ENCODE measurements around the gene DNPEP.
A peak's percentile ranks its signal among the peaks of the same experiment; 100 is the strongest.
"Not testable (repeated sequence)": the region's sequence is repeated elsewhere in the genome, so short reads cannot be mapped to it uniquely, and the experiment has no call there.

DNPEP gene

DNA sequence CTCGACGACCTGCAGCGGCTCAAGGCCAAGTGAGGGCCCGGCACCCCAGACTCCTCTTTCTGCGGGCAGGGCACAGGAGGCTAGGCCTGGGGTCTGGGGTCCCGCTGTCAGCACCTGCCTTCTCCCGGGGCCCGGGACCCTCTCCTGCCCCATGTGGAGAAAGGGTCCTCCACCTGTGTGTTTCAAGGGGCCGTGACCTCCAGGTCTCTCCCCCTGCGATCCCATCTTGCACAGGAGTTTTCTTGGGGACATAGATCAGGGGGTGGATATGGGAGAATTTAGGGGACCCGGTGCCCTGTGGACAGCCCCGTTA is 31.3 kb upstream of the DNPEP start:
- no peak for DNase-seq

DNA sequence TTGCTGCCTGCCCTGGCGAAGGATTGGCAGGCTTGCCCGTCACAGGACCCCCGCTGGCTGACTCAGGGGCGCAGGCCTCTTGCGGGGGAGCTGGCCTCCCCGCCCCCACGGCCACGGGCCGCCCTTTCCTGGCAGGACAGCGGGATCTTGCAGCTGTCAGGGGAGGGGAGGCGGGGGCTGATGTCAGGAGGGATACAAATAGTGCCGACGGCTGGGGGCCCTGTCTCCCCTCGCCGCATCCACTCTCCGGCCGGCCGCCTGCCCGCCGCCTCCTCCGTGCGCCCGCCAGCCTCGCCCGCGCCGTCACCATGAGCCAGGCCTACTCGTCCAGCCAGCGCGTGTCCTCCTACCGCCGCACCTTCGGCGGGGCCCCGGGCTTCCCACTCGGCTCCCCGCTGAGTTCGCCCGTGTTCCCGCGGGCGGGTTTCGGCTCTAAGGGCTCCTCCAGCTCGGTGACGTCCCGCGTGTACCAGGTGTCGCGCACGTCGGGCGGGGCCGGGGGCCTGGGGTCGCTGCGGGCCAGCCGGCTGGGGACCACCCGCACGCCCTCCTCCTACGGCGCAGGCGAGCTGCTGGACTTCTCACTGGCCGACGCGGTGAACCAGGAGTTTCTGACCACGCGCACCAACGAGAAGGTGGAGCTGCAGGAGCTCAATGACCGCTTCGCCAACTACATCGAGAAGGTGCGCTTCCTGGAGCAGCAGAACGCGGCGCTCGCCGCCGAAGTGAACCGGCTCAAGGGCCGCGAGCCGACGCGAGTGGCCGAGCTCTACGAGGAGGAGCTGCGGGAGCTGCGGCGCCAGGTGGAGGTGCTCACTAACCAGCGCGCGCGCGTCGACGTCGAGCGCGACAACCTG is 30.7 kb upstream of the DNPEP start, which contains the start of gene DES:
DES (plus strand) TSS at position 223 of the 857 bp plus-strand sequence; CDS start at position 309, 86 bp downstream.
- no peak for DNase-seq

DNA sequence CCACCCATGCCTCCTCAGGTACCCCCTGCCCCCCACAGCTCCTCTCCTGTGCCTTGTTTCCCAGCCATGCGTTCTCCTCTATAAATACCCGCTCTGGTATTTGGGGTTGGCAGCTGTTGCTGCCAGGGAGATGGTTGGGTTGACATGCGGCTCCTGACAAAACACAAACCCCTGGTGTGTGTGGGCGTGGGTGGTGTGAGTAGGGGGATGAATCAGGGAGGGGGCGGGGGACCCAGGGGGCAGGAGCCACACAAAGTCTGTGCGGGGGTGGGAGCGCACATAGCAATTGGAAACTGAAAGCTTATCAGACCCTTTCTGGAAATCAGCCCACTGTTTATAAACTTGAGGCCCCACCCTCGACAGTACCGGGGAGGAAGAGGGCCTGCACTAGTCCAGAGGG is 29.7 kb upstream of the DNPEP start:
- DNase-seq: no peak

DNA sequence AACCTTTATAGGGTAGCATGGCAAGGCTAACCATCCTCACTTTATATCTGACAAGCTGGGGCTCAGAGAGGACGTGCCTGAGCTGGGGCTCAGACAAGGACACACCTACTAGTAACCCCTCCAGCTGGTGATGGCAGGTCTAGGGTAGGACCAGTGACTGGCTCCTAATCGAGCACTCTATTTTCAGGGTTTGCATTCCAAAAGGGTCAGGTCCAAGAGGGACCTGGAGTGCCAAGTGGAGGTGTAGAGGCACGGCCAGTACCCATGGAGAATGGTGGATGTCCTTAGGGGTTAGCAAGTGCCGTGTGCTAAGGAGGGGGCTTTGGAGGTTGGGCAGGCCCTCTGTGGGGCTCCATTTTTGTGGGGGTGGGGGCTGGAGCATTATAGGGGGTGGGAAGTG is 29.2 kb upstream of the DNPEP start:
- no peak for DNase-seq

DNA sequence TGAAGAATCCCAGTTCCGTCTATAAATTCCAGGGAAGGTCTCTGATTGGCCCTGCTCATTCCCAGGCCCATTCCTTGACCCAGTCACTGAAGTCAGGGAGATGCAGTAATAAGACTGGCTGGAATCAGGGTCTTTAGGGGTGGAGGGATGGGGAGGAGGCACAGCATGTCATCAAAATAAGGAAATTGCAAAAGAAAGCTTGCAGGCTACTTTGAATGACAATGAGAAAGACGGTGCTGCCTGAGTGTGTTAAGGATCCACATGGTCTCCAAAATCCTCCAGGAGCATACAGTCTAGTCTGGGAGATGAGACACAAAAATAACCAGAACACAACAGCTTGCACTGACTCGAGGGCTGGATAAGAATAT is 28.5 kb upstream of the DNPEP start:
- DNase-seq: no peak

DNA sequence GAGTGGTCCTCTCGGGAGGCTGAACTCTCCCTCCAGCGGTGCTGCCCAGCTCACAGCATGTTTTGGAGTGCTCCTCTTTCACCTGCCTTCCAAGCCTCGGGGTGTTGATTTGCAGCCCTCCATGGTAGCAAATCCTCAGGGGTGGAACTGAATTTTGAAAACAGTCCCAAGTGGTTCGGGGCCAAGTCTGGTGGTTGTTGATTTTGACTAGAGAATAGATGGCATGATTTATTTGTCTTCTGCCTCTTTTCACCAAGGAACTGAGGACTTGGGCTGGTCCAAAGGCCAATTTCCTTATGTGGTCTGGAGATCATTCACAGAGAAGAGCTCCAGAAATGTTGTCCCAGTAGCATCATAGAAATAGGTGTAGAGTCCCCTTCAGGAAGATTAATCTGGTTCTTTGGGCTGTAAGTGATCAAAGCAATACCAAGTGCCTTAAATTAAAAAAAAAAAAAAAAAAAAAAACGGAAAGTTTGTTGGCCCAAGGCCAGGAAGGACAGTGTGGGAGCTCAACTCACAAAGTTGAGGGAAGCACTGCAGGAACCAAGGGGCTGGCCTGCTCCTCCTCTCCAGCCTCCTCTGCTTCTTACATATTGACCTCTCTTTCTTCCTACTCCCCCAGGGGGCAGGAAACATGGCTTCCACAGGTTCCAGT is 28.0 kb upstream of the DNPEP start:
- DNase-seq: no peak

DNA sequence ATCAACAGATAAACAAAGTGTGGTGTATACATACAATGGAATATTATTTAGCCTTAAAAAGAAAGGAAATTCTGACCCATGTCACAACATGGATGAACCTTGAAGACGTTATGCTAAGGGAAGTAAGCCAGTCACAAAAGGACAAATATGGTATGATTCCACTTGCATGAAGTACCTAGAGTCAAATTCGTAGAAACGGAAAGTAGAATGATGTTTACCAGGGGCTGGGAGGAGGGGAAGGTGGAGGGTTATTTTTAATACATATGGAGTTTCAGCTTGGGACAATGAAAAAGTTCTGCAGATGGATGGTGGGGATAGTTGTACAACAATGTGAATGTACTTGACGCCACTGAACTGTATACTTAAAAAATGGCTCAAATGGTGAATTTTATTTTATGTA is 27.1 kb upstream of the DNPEP start:
- no peak for DNase-seq

DNA sequence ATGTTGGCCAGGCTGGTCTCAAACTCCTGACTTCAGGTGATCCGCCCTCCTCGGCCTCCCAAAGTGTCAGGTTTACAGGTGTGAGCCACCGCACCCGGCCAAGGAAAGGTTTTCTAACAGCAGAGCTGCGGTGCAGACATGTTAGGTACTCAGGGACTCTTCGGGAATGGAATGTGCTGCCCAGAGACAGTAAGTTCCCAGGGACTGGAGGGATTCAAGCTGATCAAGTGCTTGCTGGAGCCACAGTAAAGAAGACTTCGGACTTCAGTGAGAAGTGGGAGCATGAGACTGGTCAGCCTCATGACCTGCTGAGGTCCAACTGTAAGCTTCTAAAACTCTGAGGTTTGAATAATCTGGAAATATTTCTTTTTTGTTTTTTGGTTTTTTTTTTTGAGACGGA is 22.7 kb upstream of the DNPEP start:
- DNase-seq: no peak

DNA sequence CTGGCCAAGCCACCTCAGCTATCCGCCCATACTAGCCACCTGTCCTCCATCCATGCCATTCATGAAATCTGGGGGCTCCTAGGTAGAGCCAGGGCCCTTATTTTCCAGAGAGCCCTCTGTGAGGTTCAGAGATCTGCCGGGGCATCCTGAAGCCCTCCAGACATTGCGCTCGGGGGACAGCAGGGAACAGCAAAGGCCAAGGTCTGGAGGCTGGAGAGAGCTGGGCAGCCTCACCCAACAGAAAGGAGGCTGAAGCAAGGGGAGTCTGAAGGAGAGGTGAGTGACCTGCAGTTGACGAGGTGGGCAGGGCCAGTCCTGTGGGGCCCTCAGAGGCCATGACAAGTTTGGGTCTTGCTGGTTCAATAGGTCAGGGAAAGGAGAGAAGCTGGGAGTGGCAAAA is 21.9 kb upstream of the DNPEP start:
- no peak for DNase-seq

DNA sequence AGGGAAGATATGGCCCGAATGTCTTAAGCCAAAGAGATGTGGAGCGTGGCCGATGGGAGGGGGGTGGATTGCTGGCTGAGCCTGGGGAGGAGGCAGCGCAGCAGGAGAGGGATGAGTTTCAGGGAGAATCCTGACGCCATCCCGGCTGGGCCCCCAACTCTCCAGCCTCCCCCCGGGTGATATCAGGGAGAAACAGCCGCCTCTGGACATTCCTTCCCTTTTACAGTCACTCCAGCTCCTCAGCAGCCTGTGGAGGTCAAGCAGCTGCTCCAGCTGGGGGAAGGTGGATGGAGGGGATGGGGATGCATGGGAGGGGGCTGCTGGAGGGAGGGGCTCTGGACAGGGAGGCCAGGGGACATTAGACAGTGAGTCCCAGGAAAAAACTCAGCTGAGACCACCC is 20.9 kb upstream of the DNPEP start:
- no peak for DNase-seq

DNA sequence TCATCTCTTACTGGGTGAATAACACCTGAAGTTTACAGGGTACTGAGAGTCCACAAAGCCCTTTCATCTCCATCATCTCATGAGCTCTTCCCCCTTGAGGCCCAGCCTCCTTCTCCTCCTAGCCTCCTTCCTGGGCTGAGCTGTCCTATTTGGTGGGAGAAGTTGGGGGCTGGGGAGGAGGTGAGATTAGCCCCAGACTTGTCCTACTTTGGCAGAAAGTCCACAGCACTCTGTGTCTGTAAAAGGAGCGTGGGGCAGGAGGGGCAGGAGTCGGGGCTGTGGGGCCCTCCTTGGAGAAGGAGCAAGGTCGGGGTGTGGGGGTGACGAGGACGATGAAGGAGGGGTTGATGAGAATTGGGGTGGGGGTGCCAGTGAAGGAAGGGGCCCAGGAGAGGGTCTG is 20.5 kb upstream of the DNPEP start:
- no peak for DNase-seq

DNA sequence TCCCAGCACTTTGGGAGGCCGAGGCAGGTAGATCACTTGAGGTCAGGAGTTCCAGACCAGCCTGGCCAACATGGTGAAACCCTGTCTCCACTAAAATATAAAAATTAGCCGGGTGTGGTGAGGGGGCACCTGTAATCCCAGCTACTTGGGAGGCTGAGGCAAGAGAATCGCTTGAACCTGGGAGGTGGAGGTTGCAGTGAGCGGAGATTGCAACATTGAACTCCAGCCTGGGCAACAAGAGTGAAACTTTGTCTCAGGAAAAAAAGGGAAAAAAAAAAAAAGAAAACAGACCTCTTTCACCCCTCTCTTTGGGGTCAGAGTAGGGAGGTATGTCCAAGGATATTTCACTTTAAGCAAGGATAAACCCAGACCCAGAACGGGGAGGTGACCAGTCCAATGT is 19.6 kb upstream of the DNPEP start:
- not testable (repeated sequence) for DNase-seq

DNA sequence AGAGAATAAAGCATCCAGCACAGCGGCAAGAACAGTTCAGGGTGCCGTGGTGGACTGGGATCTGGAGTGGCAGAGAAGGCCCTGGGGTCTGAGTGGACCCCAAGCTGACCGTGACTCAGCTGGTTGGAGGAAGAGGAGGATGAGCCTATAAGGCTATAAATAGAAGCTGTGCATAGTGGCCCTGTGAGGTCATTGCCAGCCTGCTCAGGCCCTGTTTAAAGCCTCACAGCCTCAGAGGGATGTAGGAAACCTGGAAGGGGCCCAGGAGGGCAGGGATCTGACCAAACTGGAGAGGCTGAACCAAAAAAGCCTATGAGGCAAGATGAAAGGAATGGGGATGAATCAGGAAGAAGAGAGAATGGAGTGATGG is 19.1 kb upstream of the DNPEP start:
- no peak for DNase-seq

DNA sequence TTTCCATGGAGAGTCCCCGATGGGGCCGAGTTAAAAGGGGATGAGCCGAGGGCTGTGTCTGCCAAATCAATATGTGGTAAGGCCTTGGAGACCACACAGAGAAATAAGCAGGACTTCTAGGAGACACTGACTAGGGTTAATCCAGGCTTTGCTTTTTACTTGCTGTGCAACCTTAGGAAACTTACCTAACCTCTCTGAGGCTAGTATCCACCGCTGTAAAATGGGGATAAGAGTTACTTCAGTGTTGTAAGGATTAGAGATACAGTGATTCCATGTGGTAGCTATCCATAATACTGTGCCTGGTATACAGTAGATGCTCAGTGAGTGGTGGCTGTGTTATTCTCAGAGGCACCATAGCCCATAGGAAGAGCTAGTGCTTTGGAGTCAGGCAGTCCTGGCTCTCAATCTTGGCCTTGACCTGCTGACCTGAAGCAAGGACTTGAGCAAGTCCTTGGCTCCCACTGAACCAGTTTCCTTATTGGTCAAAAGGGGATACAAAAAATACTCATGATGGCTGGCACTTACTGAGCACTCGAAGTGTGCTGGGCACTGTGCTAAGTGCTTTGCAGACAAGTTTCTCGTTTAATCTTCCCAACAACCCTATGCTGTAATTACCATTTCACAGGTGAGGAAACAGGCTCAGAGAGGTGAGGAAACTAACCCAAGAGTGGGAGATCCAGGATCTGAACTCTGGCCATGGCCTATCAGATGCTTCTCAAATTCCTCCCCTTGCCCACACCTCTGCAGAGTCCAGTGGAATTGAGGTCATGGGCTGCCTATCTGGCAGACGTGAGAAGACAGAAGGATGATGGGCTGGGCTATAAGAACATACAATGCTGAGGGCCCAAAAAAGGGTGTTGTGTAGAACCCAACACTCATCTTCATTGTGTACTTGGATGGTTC is 18.5 kb upstream of the DNPEP start:
- no peak for DNase-seq

DNA sequence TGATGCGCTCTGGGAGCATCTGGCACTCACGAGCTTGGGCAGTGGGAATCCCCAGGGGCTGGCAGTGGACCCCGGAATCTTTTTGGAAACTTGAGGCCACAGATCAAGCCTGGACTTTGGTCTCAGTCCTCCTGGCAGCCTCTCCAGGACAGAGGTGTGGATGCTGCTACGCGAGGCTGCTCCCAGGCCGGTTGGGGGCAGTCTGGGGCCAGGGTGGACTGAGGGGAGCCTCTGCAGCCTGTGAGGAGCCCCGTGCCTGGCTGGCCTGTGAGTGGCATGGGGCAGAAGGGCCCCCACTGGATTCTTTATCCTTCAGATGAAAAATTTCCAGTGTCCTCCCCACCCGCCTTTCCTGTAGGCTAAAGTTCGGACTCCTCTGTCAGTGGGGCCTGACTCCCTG is 17.7 kb upstream of the DNPEP start:
- no peak for DNase-seq

DNA sequence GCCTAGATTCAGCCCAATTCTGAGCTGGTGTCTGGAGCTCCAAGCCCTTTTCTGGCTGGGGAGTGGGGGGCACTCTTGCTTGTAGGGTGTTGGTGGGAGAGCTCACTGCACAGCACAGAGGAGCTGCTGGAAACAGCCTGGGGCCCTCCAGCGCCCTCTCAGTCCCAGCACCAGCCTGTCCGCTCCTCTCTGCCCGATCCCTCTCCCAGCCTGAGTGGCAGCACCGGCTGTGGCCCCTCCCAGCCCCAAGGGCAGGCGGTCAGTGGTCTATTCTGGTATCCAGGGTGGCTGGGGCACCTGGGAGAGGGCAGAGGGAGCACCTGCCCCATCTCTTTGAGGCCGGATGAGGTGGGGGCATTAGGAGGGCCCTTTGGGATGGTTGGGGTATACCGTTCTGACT is 17.2 kb upstream of the DNPEP start:
- no peak for DNase-seq

DNA sequence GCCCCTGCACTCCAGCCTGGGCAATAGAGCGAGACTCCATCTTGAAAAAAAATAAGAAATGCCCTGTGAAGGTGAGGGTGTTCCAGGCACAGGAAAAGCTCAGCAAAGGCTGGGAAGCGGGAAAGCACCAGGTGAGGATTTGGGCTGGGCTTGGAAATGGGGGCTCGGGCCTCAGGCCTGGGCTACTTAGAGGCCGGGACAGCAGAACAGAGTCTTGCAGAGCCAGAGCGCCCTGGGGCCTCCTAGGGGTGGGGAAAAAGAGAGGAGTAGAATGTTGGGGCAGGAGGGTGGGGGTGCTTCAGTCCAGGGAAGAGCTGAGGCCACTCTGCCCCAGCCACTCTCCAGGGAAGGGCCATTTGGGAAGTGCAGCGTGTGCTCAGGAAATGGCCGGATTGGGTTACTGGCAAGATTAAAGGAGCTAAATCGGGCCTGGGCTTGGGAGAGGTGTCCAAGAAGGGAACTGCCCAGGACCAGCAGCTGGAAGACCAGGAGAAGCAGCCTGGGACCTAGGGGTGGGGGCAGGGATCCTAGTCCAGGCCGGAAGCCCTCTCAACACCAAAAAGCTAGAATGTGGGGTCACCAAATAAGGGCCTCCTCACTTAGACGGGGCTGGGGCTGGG is 16.7 kb upstream of the DNPEP start:
- no peak for DNase-seq

DNA sequence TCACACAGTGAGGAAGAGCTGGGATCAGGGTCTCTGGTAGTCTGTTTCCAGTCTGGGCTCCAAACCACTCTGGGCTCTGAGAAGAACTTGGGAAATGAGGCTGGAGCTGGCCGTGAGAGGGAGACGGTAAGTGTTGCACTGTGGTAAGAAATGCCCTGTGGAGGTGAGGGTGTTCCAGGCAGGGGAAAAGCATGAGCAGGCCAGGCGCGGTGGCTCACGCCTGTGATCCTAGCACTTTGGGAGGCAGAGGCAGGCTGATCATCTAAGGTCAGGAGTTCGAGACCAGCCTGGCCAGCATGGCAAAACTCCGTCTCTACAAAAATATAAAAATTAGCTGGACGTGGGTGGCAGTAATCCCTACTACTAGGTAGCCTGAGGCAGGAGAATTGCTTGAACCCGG is 16.1 kb upstream of the DNPEP start:
- no peak for DNase-seq

DNA sequence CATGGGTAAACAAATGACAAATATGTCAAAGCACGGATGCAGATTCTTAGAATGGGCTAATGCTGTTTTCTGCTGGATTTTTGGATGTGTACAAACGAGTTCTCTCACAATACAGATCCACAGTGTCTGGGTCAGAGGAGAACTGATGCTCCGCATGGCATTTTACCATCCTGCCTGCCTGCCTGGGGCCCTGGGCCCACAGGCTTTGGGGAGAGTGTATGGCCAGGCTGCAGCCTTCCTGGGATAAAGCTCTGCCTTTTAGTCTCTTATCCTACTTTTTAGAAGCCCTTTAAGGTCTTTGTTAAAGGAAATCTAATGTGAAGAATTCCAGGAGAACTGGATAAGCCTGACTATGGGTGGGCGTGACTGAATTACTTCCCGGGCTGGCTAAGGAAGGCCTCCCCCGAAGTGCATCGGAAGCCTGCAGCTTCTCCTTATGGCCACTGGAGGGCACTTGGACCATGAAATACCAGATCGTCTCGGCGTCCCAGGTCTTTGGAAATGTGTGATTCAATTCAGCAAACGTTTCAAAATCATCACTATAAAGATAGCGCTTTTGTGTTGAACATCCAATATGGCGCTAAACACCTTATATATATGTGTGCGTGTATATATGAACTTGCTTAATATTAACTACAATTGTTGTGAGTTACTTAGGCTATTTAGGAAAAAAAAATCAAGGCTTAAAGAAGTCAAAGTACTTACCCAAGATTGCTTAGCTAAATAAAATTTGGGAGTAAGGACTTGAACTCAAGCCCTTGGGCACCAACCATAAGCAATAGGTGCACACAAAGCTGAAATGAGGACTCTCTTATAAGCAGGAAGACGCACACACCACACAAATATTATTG is 15.2 kb upstream of the DNPEP start:
- peak; percentile 62 to 87 for DNase-seq

DNA sequence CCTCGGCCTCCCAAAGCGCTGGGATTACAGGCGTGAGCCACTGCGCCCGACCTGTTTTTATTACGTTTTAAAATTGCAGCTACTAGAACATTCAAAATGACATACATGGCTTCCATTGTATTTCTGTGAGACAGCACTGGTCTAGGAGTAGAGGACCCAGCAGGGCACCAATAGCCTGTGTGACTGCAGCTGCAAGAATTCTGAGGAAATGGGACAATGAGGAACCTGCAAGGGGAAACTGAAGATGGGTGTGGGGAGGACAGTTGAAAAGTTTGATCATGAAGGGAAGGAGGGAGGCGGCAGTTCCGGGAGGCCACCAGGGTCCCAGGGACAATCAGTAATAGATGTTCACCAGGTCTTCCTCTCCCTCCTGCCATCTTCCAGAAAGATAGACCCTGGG is 13.9 kb upstream of the DNPEP start:
- no peak for DNase-seq

DNA sequence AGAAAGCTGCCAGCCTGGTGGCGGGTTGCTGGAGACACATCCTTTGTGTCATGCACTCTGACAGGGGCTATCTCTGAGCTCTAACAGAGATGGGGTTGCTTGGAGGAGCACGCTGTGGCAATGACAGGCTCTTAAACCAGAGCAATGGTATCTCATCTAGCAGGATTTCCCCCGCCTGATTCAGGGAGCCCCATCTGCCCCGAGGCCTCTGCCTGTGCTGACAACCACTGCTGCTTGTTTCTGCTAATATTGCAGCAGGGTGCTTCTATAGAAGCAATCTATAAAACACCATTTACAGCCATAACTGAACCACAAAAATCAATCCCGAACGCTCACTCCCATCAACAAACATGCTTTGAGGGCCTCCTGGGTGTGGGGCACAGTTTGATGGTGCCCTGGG is 12.8 kb upstream of the DNPEP start:
- DNase-seq: no peak

DNA sequence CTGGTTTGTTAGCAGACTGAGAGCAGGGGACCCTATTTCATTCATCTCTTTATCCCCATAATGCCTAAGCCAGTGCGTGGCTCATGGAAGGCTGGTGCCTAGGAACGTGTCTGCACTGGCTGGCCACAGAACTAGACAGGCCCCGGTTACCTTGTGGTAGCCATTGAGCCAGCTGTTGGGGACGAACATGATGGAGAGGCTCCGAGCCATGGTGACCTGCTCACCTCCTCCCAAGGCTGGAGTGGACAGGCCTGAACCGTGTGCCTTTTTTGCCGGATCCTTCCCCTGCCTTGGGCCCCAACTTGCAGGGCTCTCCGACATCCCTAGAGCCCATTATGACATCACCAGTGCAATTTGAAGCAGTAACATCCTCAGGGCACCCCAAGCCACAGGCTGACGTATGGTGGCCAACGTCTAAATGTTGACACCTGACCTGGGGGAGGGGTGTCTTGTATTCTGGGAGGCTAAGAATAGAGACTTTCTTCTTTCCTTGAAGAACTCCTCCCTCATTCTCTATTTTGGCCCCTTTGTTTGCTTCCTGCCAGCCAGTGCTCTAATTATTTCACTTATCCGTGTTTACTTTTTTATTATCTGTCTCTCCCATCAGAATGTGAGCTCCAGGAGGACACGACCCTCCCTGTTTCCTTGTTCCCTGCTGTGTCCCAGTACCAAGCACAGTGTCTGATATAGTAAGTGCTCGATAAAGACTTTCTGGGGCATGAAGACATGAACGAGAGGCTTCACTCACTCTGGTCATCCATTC is 12.2 kb upstream of the DNPEP start:
- DNase-seq: no peak

All from NCI-H446 (cell line).